ENCODE data around the gene IRX3. TPM values are rescaled to one million over a fixed set of nuclear protein-coding genes. Genes with fewer than 3 reads are reported as not detected.

Gene IRX3
- total RNA-seq, 1 experiment from 2014 or later: 2.4 TPM

GRCh38 chr16:54288835-54289241 lies 2.3 kb upstream of the IRX3 start:
- no peaks in the 10 kb centered on the region for H3K79me2 ChIP-seq (ENCODE audit: insufficient read depth, low read length)
- no peak overlapping the region for H4K91ac ChIP-seq (ENCODE audit: insufficient read length, low read depth, low read length)
- H3K4me2 ChIP-seq (ENCODE audit: insufficient read depth, insufficient read length, low read length): peak overlapping the region; percentile 83
- H2BK120ac ChIP-seq (ENCODE audit: low read depth, low read length, poor library complexity, severe bottlenecking): no peak overlapping the region
- peaks cover 54% of the 10 kb centered on the region for H3K27me3 ChIP-seq (ENCODE audit: insufficient read depth, low read length)
- H4K8ac ChIP-seq (replicated peaks; ENCODE audit: insufficient read length, low read depth, low read length): no peak overlapping the region
- Mint-ChIP-seq H3K27me3 (ENCODE audit: low read depth) (peaks cover 91% of the 10 kb centered on the region), H3K27ac (no peak overlapping the region), H3K9me3 (peaks cover 0 to 3% of the 10 kb centered on the region in 2 experiments; a peak in 1 of 5 replicates), H3K4me3 (peak overlapping the region; percentile 22 to 78; a peak in 4 of 5 replicates), H3K36me3 (ENCODE audit: insufficient read depth in 1 of 3, low read depth in 3 of 3) (no peaks in the 10 kb centered on the region), H3K4me1 (peaks cover 33 to 42% of the 10 kb centered on the region in 2 experiments)
- TF ChIP-seq CTCF (conservative IDR thresholded peaks at IDR 0.05): no peak
- peaks cover 39% of the 10 kb centered on the region for H3K23me2 ChIP-seq (ENCODE audit: insufficient read length, low read depth, low read length, poor library complexity, severe bottlenecking)
- no peak overlapping the region for H3T11ph ChIP-seq (ENCODE audit: low read length)
- no peaks in the 10 kb centered on the region for H3K79me1 ChIP-seq (ENCODE audit: insufficient read depth, low read depth, low read length, poor library complexity, severe bottlenecking)
- H2BK5ac ChIP-seq (ENCODE audit: insufficient read length, low read length): no peak overlapping the region
- no peak overlapping the region for H3K23ac ChIP-seq (ENCODE audit: insufficient read length, low read depth, low read length)
- H3K27ac ChIP-seq (ENCODE audit: insufficient read length, low read depth, low read length): no peak overlapping the region
- no CpG with 5 or more reads among the region's 25 CpGs for WGBS (ENCODE audit: extremely low coverage, insufficient read length, low lambda C conversion rate)
- no peak overlapping the region for H2BK20ac ChIP-seq (ENCODE audit: low read depth, low read length, poor library complexity, severe bottlenecking)
- no peak overlapping the region for H3K4ac ChIP-seq (ENCODE audit: low read depth, low read length)
- no peak overlapping the region for H3K18ac ChIP-seq (ENCODE audit: insufficient read length, low read depth, low read length)
- no peaks in the 10 kb centered on the region for H4K20me1 ChIP-seq (ENCODE audit: control insufficient read depth, insufficient read depth, insufficient read length)
- DNase-seq: no peak
- no peak overlapping the region for H4K5ac ChIP-seq (ENCODE audit: insufficient read length, low read depth, low read length)
- H2BK12ac ChIP-seq (ENCODE audit: insufficient read length, low read depth, low read length): no peak overlapping the region
- no peak overlapping the region for H2BK15ac ChIP-seq (ENCODE audit: low read depth, low read length)
- H3K9me3 ChIP-seq (ENCODE audit: control insufficient read depth, low read depth, low read length): no peaks in the 10 kb centered on the region
- no peak overlapping the region for H3K56ac ChIP-seq (ENCODE audit: insufficient read length, low read depth, low read length)
- H3K4me1 ChIP-seq (ENCODE audit: insufficient read depth, low read length): no peaks in the 10 kb centered on the region
- no peak overlapping the region for H2AK5ac ChIP-seq (ENCODE audit: insufficient read length, low read length)
- no peak overlapping the region for H3K14ac ChIP-seq (ENCODE audit: insufficient read depth, low read length)
- H2AFZ ChIP-seq (ENCODE audit: low read length): no peak overlapping the region
- H3K9ac ChIP-seq (ENCODE audit: extremely low read depth, insufficient read length, low read length): no peak overlapping the region
